ENCODE measurements around the gene CNTN1. TPM values are rescaled to one million over a fixed set of nuclear protein-coding genes. Genes with fewer than 3 reads are reported as not detected.

Gene CNTN1
- total RNA-seq, 1 experiment from 2014 or later: 6.5 TPM

DNA sequence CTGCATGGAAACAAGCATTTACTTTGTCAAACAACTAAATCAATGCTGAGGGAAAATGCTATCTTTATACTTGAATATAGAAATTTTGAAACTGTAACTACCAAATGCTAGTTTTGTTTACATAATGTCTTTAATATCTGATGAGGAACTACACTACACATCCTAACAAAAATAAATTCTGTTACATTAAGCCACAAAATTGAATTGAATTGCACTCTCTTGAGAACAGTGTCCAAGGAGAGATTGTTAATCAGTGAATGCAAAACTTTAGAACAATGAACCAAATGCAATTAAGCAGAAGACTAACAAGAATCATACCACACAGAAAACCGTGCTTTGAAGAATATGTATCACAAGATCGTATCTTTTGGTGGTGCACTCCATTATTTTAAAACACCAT is 141.6 kb downstream of the CNTN1 start:
- no peak overlapping the region for H3K23ac ChIP-seq (ENCODE audit: insufficient read length, low read depth, low read length)
- H3K56ac ChIP-seq (ENCODE audit: insufficient read length, low read depth, low read length): no peak overlapping the region
- H4K5ac ChIP-seq (ENCODE audit: insufficient read length, low read depth, low read length): no peak overlapping the region

More for the DNA sequence above, 141.6 kb downstream of the CNTN1 start:
- H3K9me3 Mint-ChIP-seq: no peaks in the 10 kb centered on the region; a peak in 1 of 5 replicates
- Histone ChIP-seq H2BK120ac (ENCODE audit: low read depth, low read length, poor library complexity, severe bottlenecking) (no peak overlapping the region), H2BK5ac (ENCODE audit: insufficient read length, low read length) (no peak overlapping the region), H3K9me3 (ENCODE audit: control insufficient read depth, low read depth, low read length) (no peaks in the 10 kb centered on the region), H4K20me1 (ENCODE audit: control insufficient read depth, insufficient read depth, insufficient read length) (no peaks in the 10 kb centered on the region), H3K79me1 (ENCODE audit: insufficient read depth, low read depth, low read length, poor library complexity, severe bottlenecking) (no peaks in the 10 kb centered on the region), H3K27ac (ENCODE audit: insufficient read length, low read depth, low read length) (no peak overlapping the region), H3K9ac (ENCODE audit: extremely low read depth, insufficient read length, low read length) (no peak overlapping the region), H3K4ac (ENCODE audit: low read depth, low read length) (no peak overlapping the region), H2AK5ac (ENCODE audit: insufficient read length, low read length) (no peak overlapping the region), H3K4me2 (ENCODE audit: insufficient read depth, insufficient read length, low read length) (no peak overlapping the region), H4K91ac (ENCODE audit: insufficient read length, low read depth, low read length) (no peak overlapping the region), H2BK12ac (ENCODE audit: insufficient read length, low read depth, low read length) (no peak overlapping the region), H3T11ph (ENCODE audit: low read length) (no peak overlapping the region), H2AFZ (ENCODE audit: low read length) (no peak overlapping the region), H4K8ac (replicated peaks; ENCODE audit: insufficient read length, low read depth, low read length) (no peak overlapping the region), H2BK15ac (ENCODE audit: low read depth, low read length) (no peak overlapping the region), H2BK20ac (ENCODE audit: low read depth, low read length, poor library complexity, severe bottlenecking) (no peak overlapping the region), H3K79me2 (ENCODE audit: insufficient read depth, low read length) (no peaks in the 10 kb centered on the region), H3K23me2 (ENCODE audit: insufficient read length, low read depth, low read length, poor library complexity, severe bottlenecking) (no peaks in the 10 kb centered on the region), H3K27me3 (ENCODE audit: insufficient read depth, low read length) (no peaks in the 10 kb centered on the region), H3K18ac (ENCODE audit: insufficient read length, low read depth, low read length) (no peak overlapping the region), H3K14ac (ENCODE audit: insufficient read depth, low read length) (no peak overlapping the region), H3K4me1 (ENCODE audit: insufficient read depth, low read length) (no peaks in the 10 kb centered on the region)
- no peaks in the 10 kb centered on the region for H3K27me3 Mint-ChIP-seq (ENCODE audit: low read depth)
- H3K36me3 Mint-ChIP-seq (ENCODE audit: insufficient read depth in 1 of 3, low read depth in 3 of 3): no peaks in the 10 kb centered on the region
- no peak for DNase-seq
- H3K4me3 Mint-ChIP-seq: no peak overlapping the region
- H3K27ac Mint-ChIP-seq: no peak overlapping the region
- peaks cover 3 to 5% of the 10 kb centered on the region in 2 experiments; a peak in 3 of 4 replicates for H3K4me1 Mint-ChIP-seq
- WGBS (ENCODE audit: extremely low coverage, insufficient read length, low lambda C conversion rate): no CpG with 5 or more reads among the region's 2 CpGs
- TF ChIP-seq, protein P1, sequence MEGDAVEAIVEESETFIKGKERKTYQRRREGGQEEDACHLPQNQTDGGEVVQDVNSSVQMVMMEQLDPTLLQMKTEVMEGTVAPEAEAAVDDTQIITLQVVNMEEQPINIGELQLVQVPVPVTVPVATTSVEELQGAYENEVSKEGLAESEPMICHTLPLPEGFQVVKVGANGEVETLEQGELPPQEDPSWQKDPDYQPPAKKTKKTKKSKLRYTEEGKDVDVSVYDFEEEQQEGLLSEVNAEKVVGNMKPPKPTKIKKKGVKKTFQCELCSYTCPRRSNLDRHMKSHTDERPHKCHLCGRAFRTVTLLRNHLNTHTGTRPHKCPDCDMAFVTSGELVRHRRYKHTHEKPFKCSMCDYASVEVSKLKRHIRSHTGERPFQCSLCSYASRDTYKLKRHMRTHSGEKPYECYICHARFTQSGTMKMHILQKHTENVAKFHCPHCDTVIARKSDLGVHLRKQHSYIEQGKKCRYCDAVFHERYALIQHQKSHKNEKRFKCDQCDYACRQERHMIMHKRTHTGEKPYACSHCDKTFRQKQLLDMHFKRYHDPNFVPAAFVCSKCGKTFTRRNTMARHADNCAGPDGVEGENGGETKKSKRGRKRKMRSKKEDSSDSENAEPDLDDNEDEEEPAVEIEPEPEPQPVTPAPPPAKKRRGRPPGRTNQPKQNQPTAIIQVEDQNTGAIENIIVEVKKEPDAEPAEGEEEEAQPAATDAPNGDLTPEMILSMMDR (conservative IDR thresholded peaks at IDR 0.05): no peak

Data from H9 (cell line).